ENCODE data around the gene NFE2L3. TPM values are rescaled to one million over a fixed set of nuclear protein-coding genes. Genes with fewer than 3 reads are reported as not detected.
"Not testable (repeated sequence)": the region's sequence is repeated elsewhere in the genome, so short reads cannot be mapped to it uniquely, and the experiment has no call there.

NFE2L3 gene
- total and polyA plus RNA-seq, 7 experiments from 2014 or later = 1.1 to 49.5 (median 4.5) TPM

DNA sequence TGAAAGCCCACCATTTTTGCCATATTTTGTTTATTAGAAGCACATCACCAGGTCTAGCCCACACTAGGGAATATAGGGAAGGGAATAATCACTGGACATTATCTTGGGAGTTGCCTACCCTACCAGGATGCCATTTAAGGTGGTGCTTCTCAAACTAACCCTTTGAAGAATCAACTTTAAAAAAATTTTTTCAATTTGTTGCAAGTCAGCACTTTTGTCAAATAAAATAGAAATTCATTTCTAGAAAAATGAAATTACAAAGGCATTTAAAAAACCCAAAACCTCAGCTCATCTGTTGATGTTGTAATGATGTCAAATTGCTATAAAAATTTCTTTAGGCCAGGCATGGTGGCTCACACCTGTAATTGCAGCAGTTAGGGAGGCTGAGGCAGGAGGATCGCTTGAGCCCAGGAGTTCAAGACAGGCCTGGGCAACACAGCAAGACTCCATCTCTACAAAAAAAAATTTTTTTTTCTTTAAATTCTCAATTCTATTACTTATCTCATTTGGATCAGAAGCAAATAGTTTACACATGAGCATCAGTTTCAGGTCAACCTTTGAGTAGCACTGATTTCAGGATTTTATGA lies 2.5 kb upstream of the NFE2L3 start:
- Histone ChIP-seq H3K27me3 (ENCODE audit: control insufficient read depth in 2 of 2, insufficient read depth in 2 of 2, low read length in 2 of 2) (no peaks in the 10 kb centered on the region), H3K36me3 (ENCODE audit: control insufficient read depth in 2 of 3, insufficient read depth in 3 of 3, low read length in 3 of 3) (no peaks in the 10 kb centered on the region), H3K9me3 (ENCODE audit: control insufficient read depth in 2 of 3, low read length in 3 of 3) (no peaks in the 10 kb centered on the region), H3K4me1 (ENCODE audit: control insufficient read depth in 2 of 2, insufficient read depth in 2 of 2, low read length in 2 of 2) (peaks cover 15 to 16% of the 10 kb centered on the region in 2 donors), H3K4me3 (ENCODE audit: low read length) (no peak overlapping the region), H3K27ac (ENCODE audit: low read depth, low read length) (no peak overlapping the region)
- H3K4me3 Mint-ChIP-seq = no peak overlapping the region
- H3K4me1 Mint-ChIP-seq = peaks cover 9 to 29% (median 27%) of the 10 kb centered on the region in 7 donors
- peaks cover 0 to 5% (median 0%) of the 10 kb centered on the region in 11 donors for H3K9me3 Mint-ChIP-seq
- POLR2A ChIA-PET = interaction anchor here (0.7 kb wide), 1 partner anchor 12 kb away, joined by 3 read pairs; no protein-coding TSS in a partner anchor
- peaks cover 0 to 7% (median 0%) of the 10 kb centered on the region in 5 donors for H3K27me3 Mint-ChIP-seq
- ATAC-seq (no peak), DNase-seq (no peak)
- CTCF ChIA-PET = interaction anchor here (0.6 kb wide), 1 partner anchor 59 kb away, joined by 3 read pairs; no protein-coding TSS in a partner anchor
- intact Hi-C loops (cut with micrococcal nuclease) = no loop called here
- peaks cover 0 to 16% (median 0%) of the 10 kb centered on the region in 5 donors for H3K36me3 Mint-ChIP-seq
- H3K27ac Mint-ChIP-seq = no peak overlapping the region

DNA sequence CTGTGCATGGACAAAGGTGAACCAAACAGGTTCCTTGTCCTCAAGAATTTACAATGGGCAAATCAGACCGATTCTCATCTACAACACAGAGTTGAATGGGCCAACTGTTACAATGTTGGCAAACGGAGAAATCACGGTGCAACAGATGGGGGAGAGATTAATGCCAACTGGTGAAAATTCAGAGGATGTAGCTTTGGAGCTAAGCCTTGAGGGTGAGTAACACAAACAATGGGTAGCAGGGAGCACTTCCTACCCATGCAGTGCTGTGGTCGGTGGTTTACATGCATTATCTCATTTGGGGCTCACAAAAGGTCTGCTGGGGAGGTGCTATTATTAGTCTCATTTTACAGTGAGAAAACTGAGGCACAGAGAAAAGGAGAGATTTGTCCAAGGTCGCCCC lies 902 bp upstream of the NFE2L3 start:
- DNase-seq (no peak), ATAC-seq (no peak)
- Histone ChIP-seq H3K27me3 (ENCODE audit: control insufficient read depth in 2 of 2, insufficient read depth in 2 of 2, low read length in 2 of 2) (no peaks in the 10 kb centered on the region), H3K27ac (ENCODE audit: low read depth, low read length) (no peak overlapping the region), H3K4me1 (ENCODE audit: control insufficient read depth in 2 of 2, insufficient read depth in 2 of 2, low read length in 2 of 2) (peaks cover 23 to 25% of the 10 kb centered on the region in 2 donors), H3K9me3 (ENCODE audit: control insufficient read depth in 2 of 3, low read length in 3 of 3) (no peaks in the 10 kb centered on the region), H3K36me3 (ENCODE audit: control insufficient read depth in 2 of 3, insufficient read depth in 3 of 3, low read length in 3 of 3) (no peaks in the 10 kb centered on the region), H3K4me3 (ENCODE audit: low read length) (no peak overlapping the region)
- H3K27ac Mint-ChIP-seq = peak overlapping the region; percentile 62 to 95 (median 93)
- ChIA-PET CTCF (interaction anchor here (0.6 to 2.2 kb wide), 3 partner anchors 8 to 48 kb away, joined by 3 to 18 read pairs (median 3); partner anchors contain the start of gene HNRNPA2B1), POLR2A (interaction anchor here (0.6 to 2.9 kb wide), 12 partner anchors 10 to 1599 kb away, joined by 3 to 73 read pairs (median 5); partner anchors contain the start of genes CBX3 and HNRNPA2B1)
- peaks cover 0 to 5% (median 0%) of the 10 kb centered on the region in 11 donors for H3K9me3 Mint-ChIP-seq
- H3K27me3 Mint-ChIP-seq = peaks cover 0 to under 1% (median 0%) of the 10 kb centered on the region in 5 donors
- intact Hi-C loops (cut with micrococcal nuclease) = loop anchor here (5.0 to 10.0 kb wide), 5 partner anchors 39 to 1511 kb away; partner anchors contain the start of genes HIBADH (in 1 of the 2) and SKAP2 (in 1 of the 2)
- peaks cover 0 to 20% (median 0%) of the 10 kb centered on the region in 5 donors for H3K36me3 Mint-ChIP-seq
- H3K4me3 Mint-ChIP-seq = peak overlapping the region; percentile 85 to 94 (median 92)
- peaks cover 22 to 45% (median 43%) of the 10 kb centered on the region in 7 donors for H3K4me1 Mint-ChIP-seq

DNA sequence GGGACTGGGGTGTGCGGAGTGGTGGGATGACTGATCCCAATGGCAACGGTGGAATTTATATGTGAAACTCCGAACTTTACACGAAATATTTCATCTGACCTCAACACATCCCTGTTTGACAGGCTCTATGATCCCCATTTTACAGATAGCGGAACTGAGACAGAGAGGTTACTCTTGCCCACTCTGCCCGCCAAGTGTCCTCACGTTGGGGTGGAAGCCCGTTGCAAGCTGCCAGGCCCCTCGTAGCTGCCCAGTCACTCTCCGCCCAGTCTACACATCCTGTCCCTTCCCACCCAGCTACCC lies 397 bp upstream of the NFE2L3 start:
- Histone ChIP-seq H3K27ac (ENCODE audit: low read depth, low read length) (peak overlapping the region; percentile 73), H3K4me3 (ENCODE audit: low read length) (peak overlapping the region; percentile 77), H3K27me3 (ENCODE audit: control insufficient read depth in 2 of 2, insufficient read depth in 2 of 2, low read length in 2 of 2) (no peaks in the 10 kb centered on the region), H3K4me1 (ENCODE audit: control insufficient read depth in 2 of 2, insufficient read depth in 2 of 2, low read length in 2 of 2) (peaks cover 25 to 27% of the 10 kb centered on the region in 2 donors), H3K36me3 (ENCODE audit: control insufficient read depth in 2 of 3, insufficient read depth in 3 of 3, low read length in 3 of 3) (no peaks in the 10 kb centered on the region), H3K9me3 (ENCODE audit: control insufficient read depth in 2 of 3, low read length in 3 of 3) (no peaks in the 10 kb centered on the region)
- intact Hi-C loops (cut with micrococcal nuclease) = loop anchor here (5.0 to 10.0 kb wide), 5 partner anchors 39 to 1511 kb away; partner anchors contain the start of genes HIBADH (in 1 of the 2) and SKAP2 (in 1 of the 2)
- H3K27ac Mint-ChIP-seq = peak overlapping the region; percentile 62 to 95 (median 93)
- ATAC-seq (no peak), DNase-seq (no peak)
- peak overlapping the region; percentile 85 to 94 (median 92) for H3K4me3 Mint-ChIP-seq
- H3K4me1 Mint-ChIP-seq = peaks cover 23 to 50% (median 48%) of the 10 kb centered on the region in 7 donors
- peaks cover 0 to 20% (median 0%) of the 10 kb centered on the region in 5 donors for H3K36me3 Mint-ChIP-seq
- POLR2A ChIA-PET = interaction anchor here (0.6 to 2.9 kb wide), 16 partner anchors 10 to 1599 kb away, joined by 3 to 73 read pairs (median 6); partner anchors contain the start of genes CBX3 and HNRNPA2B1
- H3K27me3 Mint-ChIP-seq = no peaks in the 10 kb centered on the region
- CTCF ChIA-PET = interaction anchor here (0.9 to 2.2 kb wide), 9 partner anchors 10 to 73 kb away, joined by 3 to 18 read pairs (median 3); partner anchors contain the start of gene HNRNPA2B1
- H3K9me3 Mint-ChIP-seq = peaks cover 0 to 5% (median 0%) of the 10 kb centered on the region in 11 donors

DNA sequence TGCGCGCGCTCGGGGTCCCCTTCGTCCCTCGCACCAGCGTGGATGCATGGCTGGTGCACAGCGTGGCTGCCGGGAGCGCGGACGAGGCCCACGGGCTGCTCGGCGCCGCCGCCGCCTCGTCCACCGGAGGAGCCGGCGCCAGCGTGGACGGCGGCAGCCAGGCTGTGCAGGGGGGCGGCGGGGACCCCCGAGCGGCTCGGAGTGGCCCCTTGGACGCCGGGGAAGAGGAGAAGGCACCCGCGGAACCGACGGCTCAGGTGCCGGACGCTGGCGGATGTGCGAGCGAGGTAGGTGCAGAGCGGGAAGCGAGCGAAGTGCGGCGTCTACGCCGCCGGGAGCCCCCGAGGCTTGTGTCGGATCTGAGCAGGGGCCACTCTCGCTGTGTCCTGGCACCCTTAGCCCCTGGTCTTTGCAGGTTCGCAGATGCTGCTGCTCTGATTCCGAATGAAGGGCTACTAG lies 813 bp downstream of the NFE2L3 start:
- intact Hi-C loops (cut with micrococcal nuclease) = loop anchor here (1.0 to 10.0 kb wide), 12 partner anchors 41 to 1509 kb away; partner anchors contain the start of genes HNRNPA2B1 (in 2 of the 2), HIBADH (in 1 of the 2), SKAP2 (in 1 of the 2) and SNX10 (in 1 of the 2)
- Histone ChIP-seq H3K4me3 (ENCODE audit: low read length) (peak overlapping the region; percentile 77), H3K27ac (ENCODE audit: low read depth, low read length) (peak overlapping the region; percentile 73), H3K4me1 (ENCODE audit: control insufficient read depth in 2 of 2, insufficient read depth in 2 of 2, low read length in 2 of 2) (peaks cover 30 to 38% of the 10 kb centered on the region in 2 donors)
- H3K9me3 Mint-ChIP-seq; H3K27me3 ChIP-seq (ENCODE audit: control insufficient read depth in 2 of 2, insufficient read depth in 2 of 2, low read length in 2 of 2); H3K36me3 ChIP-seq (ENCODE audit: control insufficient read depth in 2 of 3, insufficient read depth in 3 of 3, low read length in 3 of 3); H3K27me3 Mint-ChIP-seq; H3K9me3 ChIP-seq (ENCODE audit: control insufficient read depth in 2 of 3, low read length in 3 of 3): not testable (repeated sequence)
- CTCF ChIA-PET = interaction anchor here (0.5 to 2.2 kb wide), 6 partner anchors 9 to 74 kb away, joined by 3 to 18 read pairs (median 3); partner anchors contain the start of gene HNRNPA2B1
- POLR2A ChIA-PET = interaction anchor here (0.9 to 2.9 kb wide), 12 partner anchors 8 to 64 kb away, joined by 3 to 73 read pairs (median 8); partner anchors contain the start of genes CBX3 and HNRNPA2B1
- Mint-ChIP-seq H3K4me1 (peaks cover 23 to 62% (median 57%) of the 10 kb centered on the region in 7 donors), H3K4me3 (peak overlapping the region; percentile 85 to 100 (median 91)), H3K36me3 (peaks cover 0 to 20% (median 0%) of the 10 kb centered on the region in 5 donors), H3K27ac (peak overlapping the region; percentile 55 to 97 (median 87))
- peak; percentile 18 for ATAC-seq
- DNase-seq = peak in 8 of 9 donors; percentile 18 to 56 (median 41)

DNA sequence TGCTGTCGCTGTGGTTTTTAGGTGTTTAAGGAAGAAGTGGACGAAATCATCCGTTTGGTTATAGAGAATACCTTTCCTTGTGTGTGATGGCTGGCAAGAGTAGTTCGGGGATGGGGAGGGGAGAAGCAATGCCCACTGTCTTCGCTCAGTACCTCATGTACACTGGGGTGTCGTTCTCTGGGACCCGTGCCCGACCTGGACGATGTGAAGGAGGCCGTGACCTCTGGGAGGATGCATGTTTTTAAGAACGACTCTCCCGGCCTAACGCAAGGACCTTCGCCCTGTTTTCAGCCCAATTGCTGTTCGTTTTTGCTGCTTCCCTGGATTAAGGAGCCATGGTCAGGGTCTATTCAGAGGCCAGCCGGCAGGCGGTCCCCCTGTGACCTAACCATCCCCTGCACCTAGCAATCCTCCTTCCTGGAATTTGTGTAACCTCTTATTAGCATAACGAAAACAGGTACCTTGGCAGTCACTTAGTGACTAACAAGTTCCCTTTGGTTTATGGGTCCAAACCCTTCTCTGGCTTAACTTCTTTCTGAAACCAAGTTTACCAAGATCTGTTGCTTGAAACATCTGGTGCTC lies 1.3 kb downstream of the NFE2L3 start:
- H3K4me3 Mint-ChIP-seq = peak overlapping the region; percentile 85 to 100 (median 91)
- intact Hi-C loops (cut with micrococcal nuclease) = loop anchor here (1.0 to 10.0 kb wide), 8 partner anchors 41 to 1509 kb away; partner anchors contain the start of genes HIBADH (in 1 of the 2), SKAP2 (in 1 of the 2) and SNX10 (in 1 of the 2)
- H3K27ac Mint-ChIP-seq = peak overlapping the region; percentile 55 to 97 (median 87)
- H3K27me3 Mint-ChIP-seq = no peaks in the 10 kb centered on the region
- POLR2A ChIA-PET = interaction anchor here (6.6 kb wide), 1 partner anchor 47 kb away, joined by 61 read pairs; the partner anchor contains the start of genes CBX3 and HNRNPA2B1
- DNase-seq (peak in 2 of 9 donors; percentile 12 to 38), ATAC-seq (no peak)
- CTCF ChIA-PET = interaction anchor here (1.9 kb wide), 1 partner anchor 62 kb away, joined by 7 read pairs; no protein-coding TSS in a partner anchor
- H3K4me1 Mint-ChIP-seq = peaks cover 23 to 66% (median 62%) of the 10 kb centered on the region in 7 donors
- H3K36me3 ChIP-seq (ENCODE audit: control insufficient read depth in 2 of 3, insufficient read depth in 3 of 3, low read length in 3 of 3) = no peaks in the 10 kb centered on the region
- H3K4me3 ChIP-seq (ENCODE audit: low read length) = peak overlapping the region; percentile 77
- no peaks in the 10 kb centered on the region for H3K27me3 ChIP-seq (ENCODE audit: control insufficient read depth in 2 of 2, insufficient read depth in 2 of 2, low read length in 2 of 2)
- peaks cover 0 to 2% (median 0%) of the 10 kb centered on the region in 11 donors for H3K9me3 Mint-ChIP-seq
- H3K36me3 Mint-ChIP-seq = peaks cover 0 to 23% (median 0%) of the 10 kb centered on the region in 5 donors
- H3K9me3 ChIP-seq (ENCODE audit: control insufficient read depth in 2 of 3, low read length in 3 of 3) = no peaks in the 10 kb centered on the region
- no peak overlapping the region for H3K27ac ChIP-seq (ENCODE audit: low read depth, low read length)
- H3K4me1 ChIP-seq (ENCODE audit: control insufficient read depth in 2 of 2, insufficient read depth in 2 of 2, low read length in 2 of 2) = peaks cover 30 to 38% of the 10 kb centered on the region in 2 donors

Measured in naive thymus-derived CD4-positive, alpha-beta T cell (primary cell).